ENCODE measurements around the gene NBEAL2. TPM values are rescaled to one million over a fixed set of nuclear protein-coding genes. Genes with fewer than 3 reads are reported as not detected.

Gene NBEAL2
- total RNA-seq, 1 donor = 3.5 TPM

GRCh38 chr3:47008851-47009224 lies 29.4 kb downstream of the NBEAL2 start:
- DNase-seq (ENCODE audit: low read depth) = no peak
- peak overlapping the region; percentile 60 for H3K4me3 ChIP-seq (ENCODE audit: low read depth, low read length)

GRCh38 chr3:47009225-47010110 lies 30.0 kb downstream of the NBEAL2 start:
- DNase-seq (ENCODE audit: low read depth) = peak; percentile 95
- TF ChIP-seq CTCF (IDR thresholded peaks at IDR 0.05; ENCODE audit: insufficient read depth, low read depth, low read length) = no peak
- peak overlapping the region; percentile 60 for H3K4me3 ChIP-seq (ENCODE audit: low read depth, low read length)

More at GRCh38 chr3:47008851-47009224, 29.4 kb downstream of the NBEAL2 start:
- no peak for TF ChIP-seq CTCF (IDR thresholded peaks at IDR 0.05; ENCODE audit: insufficient read depth, low read depth, low read length)

- TF ChIP-seq CTCF (IDR thresholded peaks at IDR 0.05; ENCODE audit: insufficient read depth, low read depth, low read length) = no peak
- H3K4me3 ChIP-seq (ENCODE audit: low read depth, low read length) = peak overlapping the region; percentile 60
- no peak for DNase-seq (ENCODE audit: low read depth)
Measured at GRCh38 chr3:47010111-47010712, 30.7 kb downstream of the NBEAL2 start.

GRCh38 chr3:47010910-47011309 lies 31.4 kb downstream of the NBEAL2 start:
- no peak for TF ChIP-seq CTCF (IDR thresholded peaks at IDR 0.05; ENCODE audit: insufficient read depth, low read depth, low read length)
- no peak for DNase-seq (ENCODE audit: low read depth)
- no peak overlapping the region for H3K4me3 ChIP-seq (ENCODE audit: low read depth, low read length)

- DNase-seq (ENCODE audit: low read depth) = no peak
- no peak for TF ChIP-seq CTCF (IDR thresholded peaks at IDR 0.05; ENCODE audit: insufficient read depth, low read depth, low read length)
- H3K4me3 ChIP-seq (ENCODE audit: low read depth, low read length) = no peak overlapping the region
Measured at GRCh38 chr3:47011371-47011770, 31.9 kb downstream of the NBEAL2 start.

- no peak overlapping the region for H3K4me3 ChIP-seq (ENCODE audit: low read depth, low read length)
- DNase-seq (ENCODE audit: low read depth) = no peak
- no peak for TF ChIP-seq CTCF (IDR thresholded peaks at IDR 0.05; ENCODE audit: insufficient read depth, low read depth, low read length)
Measured at GRCh38 chr3:47012342-47013230, 33.1 kb downstream of the NBEAL2 start.
